ENCODE data around the gene KMT2A. TPM values are rescaled to one million over a fixed set of nuclear protein-coding genes. Genes with fewer than 3 reads are reported as not detected.

KMT2A gene
- total and polyA plus RNA-seq, 8 donors: 45.8 to 61.7 (median 54.3) TPM

- no peaks in the 10 kb centered on the region for H3K27me3 ChIP-seq
- peaks cover under 1 to 6% of the 10 kb centered on the region in 2 donors for H3K4me1 ChIP-seq
- ATAC-seq: no peak
- intact Hi-C loops (cut with DNase I): no loop called here
- H3K27ac ChIP-seq: peak overlapping the region in 1 of 2 donors; percentile 4
- H3K4me3 ChIP-seq: no peak overlapping the region
- no peak for TF ChIP-seq CTCF (IDR thresholded peaks at IDR 0.05)
- no peak for DNase-seq
- peaks cover 3 to 61% of the 10 kb centered on the region in 2 donors for H3K36me3 ChIP-seq
- H3K9me3 ChIP-seq: no peaks in the 10 kb centered on the region
Measured at GRCh38 chr11:118524356-118524755, 88.1 kb downstream of the KMT2A start.

- Histone ChIP-seq H3K9me3 (no peaks in the 10 kb centered on the region), H3K4me1 (peaks cover 6 to 9% of the 10 kb centered on the region in 2 donors), H3K27ac (no peak overlapping the region), H3K4me3 (no peak overlapping the region), H3K36me3 (peaks cover 0 to 56% of the 10 kb centered on the region in 2 donors), H3K27me3 (peaks cover 0 to 1% of the 10 kb centered on the region in 2 donors)
- DNase-seq: no peak
- no peak for ATAC-seq
- no peak for TF ChIP-seq CTCF (IDR thresholded peaks at IDR 0.05)
- intact Hi-C loops (cut with DNase I): no loop called here
Measured at GRCh38 chr11:118524757-118525470, 88.6 kb downstream of the KMT2A start.

DNA sequence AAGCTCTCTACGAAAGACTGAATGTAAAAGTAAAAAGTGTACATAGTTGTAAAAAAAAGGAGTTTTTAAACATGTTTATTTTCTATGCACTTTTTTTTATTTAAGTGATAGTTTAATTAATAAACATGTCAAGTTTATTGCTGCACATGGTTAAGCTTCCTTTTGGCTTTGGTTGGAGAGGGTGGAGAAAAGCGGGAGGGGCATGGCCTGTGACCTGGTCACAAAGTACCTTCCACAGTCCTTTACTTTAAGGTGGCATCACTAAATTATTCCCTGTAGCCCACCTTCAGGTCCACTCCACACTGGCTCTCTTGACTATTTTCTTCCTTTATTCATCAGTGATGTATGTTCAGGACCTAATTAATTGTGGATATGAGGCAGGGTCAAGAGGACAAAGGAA is 90.4 kb downstream of the KMT2A start:
- no peak for TF ChIP-seq CTCF (IDR thresholded peaks at IDR 0.05)
- DNase-seq: no peak

GRCh38 chr11:118527109-118527508 is 90.8 kb downstream of the KMT2A start, which contains the start of gene TTC36:
TSS of gene TTC36 (plus strand) at chr11:118527474. CDS start at chr11:118527495, 21 bp downstream.
- no peak within 1 kb of the TSS for H3K27ac ChIP-seq
- H3K9me3 ChIP-seq: no peaks in the 10 kb centered on the region
- no peak for TF ChIP-seq CTCF (IDR thresholded peaks at IDR 0.05)
- H3K36me3 ChIP-seq: peaks cover 0 to 34% of the 10 kb centered on the region in 2 donors
- peaks cover 0 to 18% of the 10 kb centered on the region in 2 donors for H3K27me3 ChIP-seq
- no peak for DNase-seq
- H3K4me3 ChIP-seq: no peak within 1 kb of the TSS
- peaks cover 7 to 29% of the 10 kb centered on the region in 2 donors for H3K4me1 ChIP-seq
- no peak for ATAC-seq
- intact Hi-C loops (cut with DNase I): no loop called here

More for the DNA sequence above, 90.4 kb downstream of the KMT2A start:
- Histone ChIP-seq H3K4me3 (no peak overlapping the region), H3K9me3 (no peaks in the 10 kb centered on the region), H3K36me3 (peaks cover 0 to 38% of the 10 kb centered on the region in 2 donors), H3K4me1 (peaks cover 7 to 27% of the 10 kb centered on the region in 2 donors), H3K27me3 (peaks cover 0 to 18% of the 10 kb centered on the region in 2 donors), H3K27ac (no peak overlapping the region)
- ATAC-seq: no peak
- intact Hi-C loops (cut with DNase I): no loop called here

- Histone ChIP-seq H3K36me3 (peaks cover 0 to 21% of the 10 kb centered on the region in 2 donors), H3K4me3 (no peak overlapping the region), H3K27ac (no peak overlapping the region), H3K4me1 (peaks cover 7 to 29% of the 10 kb centered on the region in 2 donors), H3K27me3 (peaks cover 0 to 18% of the 10 kb centered on the region in 2 donors), H3K9me3 (no peaks in the 10 kb centered on the region)
- DNase-seq (no peak), ATAC-seq (no peak)
- intact Hi-C loops (cut with DNase I): no loop called here
- TF ChIP-seq CTCF (IDR thresholded peaks at IDR 0.05): no peak
Measured at GRCh38 chr11:118528511-118528910, 92.2 kb downstream of the KMT2A start.

Measured in left lung (tissue), 10 donors.